Measurements from ENCODE around the gene PTPRG. TPM values are rescaled to one million over a fixed set of nuclear protein-coding genes. Genes with fewer than 3 reads are reported as not detected.
A peak's percentile ranks its signal among the peaks of the same experiment; 100 is the strongest.

PTPRG gene
- total and polyA plus RNA-seq, 2 of the 13 experiments (the other 11 are each of a cell fraction or from before 2014, with no cell fraction given), result 8.0 to 25.3 TPM

DNA sequence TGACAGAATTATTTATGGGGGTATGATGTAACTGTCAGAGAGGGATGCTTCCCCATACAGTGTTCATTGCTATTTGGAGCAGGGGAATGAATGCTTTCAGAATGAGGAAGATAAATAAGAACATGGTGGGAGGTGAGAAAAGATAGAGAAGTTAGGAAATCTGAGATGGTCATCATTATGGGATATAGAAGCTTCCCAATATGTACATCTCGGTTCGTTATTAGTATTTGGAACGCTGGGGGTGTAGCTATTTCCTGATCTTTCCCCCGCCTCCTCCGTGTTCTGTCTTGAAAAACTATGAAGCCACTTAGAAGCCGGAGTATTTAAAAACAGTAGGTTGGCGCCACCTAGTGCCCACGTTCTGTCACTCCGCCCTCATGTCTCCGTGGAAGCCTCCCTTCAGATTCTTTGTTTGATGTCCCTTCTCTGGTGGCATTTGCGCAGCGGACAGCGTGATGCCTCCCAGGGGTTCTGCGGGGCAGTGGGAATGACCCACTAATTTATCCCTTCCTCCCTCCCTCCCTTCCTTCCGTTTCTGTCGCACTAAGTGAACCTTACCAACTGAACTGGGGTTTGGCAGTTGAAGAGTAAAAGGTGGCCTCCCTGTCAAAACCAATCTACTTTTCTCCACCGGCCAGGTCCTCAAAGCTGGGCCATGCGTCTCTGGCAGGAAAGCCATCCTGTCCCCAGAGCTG, 627.5 kb downstream of the PTPRG start:
- WGBS (ENCODE audit: low lambda C conversion rate), result 26% methylated on average over 17 of the region's 18 CpGs
- ChIA-PET POLR2A (interaction anchor here (0.9 kb wide), 1 partner anchor 627 kb away, joined by 5 read pairs; the partner anchor contains the start of gene PTPRG), CTCF (ENCODE audit: low intra/inter-chr PET ratio, low total read pairs) (no interaction called here)
- ATAC-seq (peak; percentile 63), FAIRE-seq (peak; percentile 15), DNase-seq (ENCODE audit: low spot score) (peak; percentile 48)
- H2AFZ ChIP-seq (ENCODE audit: low read length), result no peak overlapping the region
- H3K36me3 ChIP-seq (replicated peaks in 1 of 2; ENCODE audit: control insufficient read depth in 1 of 2, insufficient read depth in 2 of 2, low read length in 2 of 2), result peaks cover 1 to 5% of the 10 kb centered on the region in 2 experiments; a peak in 3 of 5 replicates
- in situ Hi-C loops (cut with HindIII; ENCODE audit: extremely low pct_ligation_motif_present, low pct_unique_long_range_greater_than_20kb), result loop anchor here (25.0 kb wide), 2 partner anchors 327 to 627 kb away; partner anchors contain the start of gene PTPRG
- H3K27ac ChIP-seq (ENCODE audit: extremely low read length, insufficient read depth, low read length), result no peak overlapping the region
- no peaks in the 10 kb centered on the region for H3K9me3 ChIP-seq (ENCODE audit: low read length)
- no peak overlapping the region for H3K4me3 ChIP-seq (replicated peaks in 1 of 3; ENCODE audit: insufficient read depth in 1 of 3, low read depth in 2 of 3, low read length in 3 of 3)
- BruUV-seq (replicated peaks), result no TSS peak
- no peaks in the 10 kb centered on the region for H3K79me2 ChIP-seq (ENCODE audit: insufficient read depth, low read length)
- no peaks in the 10 kb centered on the region for H4K20me1 ChIP-seq (ENCODE audit: insufficient read depth, low read length)
- H3K4me2 ChIP-seq (ENCODE audit: low read depth, low read length), result peak overlapping the region; percentile 19; the same call in 1 of the 2 replicates
- H3K9ac ChIP-seq (ENCODE audit: insufficient read depth, low read depth, low read length), result no peak overlapping the region
- no peaks in the 10 kb centered on the region for H3K27me3 ChIP-seq (ENCODE audit: control insufficient read depth in 1 of 2, insufficient read depth in 2 of 2, low read length in 2 of 2)
- intact Hi-C loops (cut with micrococcal nuclease; ENCODE audit: unreplicated experiment), result loop anchor here (1.0 to 10.0 kb wide), 4 partner anchors 332 to 1434 kb away; partner anchors contain the start of gene PTPRG
- H3K4me1 ChIP-seq (ENCODE audit: insufficient read depth, low read length), result peaks cover 22% of the 10 kb centered on the region
- TF ChIP-seq IRX3 (CRISPR knock-in tag; IDR thresholded peaks at IDR 0.05; ENCODE audit: borderline replicate concordance, low read depth), result no peak
- TF ChIP-seq ISL2 (CRISPR knock-in tag; IDR thresholded peaks at IDR 0.05), result no peak
- TF ChIP-seq, protein P1, sequence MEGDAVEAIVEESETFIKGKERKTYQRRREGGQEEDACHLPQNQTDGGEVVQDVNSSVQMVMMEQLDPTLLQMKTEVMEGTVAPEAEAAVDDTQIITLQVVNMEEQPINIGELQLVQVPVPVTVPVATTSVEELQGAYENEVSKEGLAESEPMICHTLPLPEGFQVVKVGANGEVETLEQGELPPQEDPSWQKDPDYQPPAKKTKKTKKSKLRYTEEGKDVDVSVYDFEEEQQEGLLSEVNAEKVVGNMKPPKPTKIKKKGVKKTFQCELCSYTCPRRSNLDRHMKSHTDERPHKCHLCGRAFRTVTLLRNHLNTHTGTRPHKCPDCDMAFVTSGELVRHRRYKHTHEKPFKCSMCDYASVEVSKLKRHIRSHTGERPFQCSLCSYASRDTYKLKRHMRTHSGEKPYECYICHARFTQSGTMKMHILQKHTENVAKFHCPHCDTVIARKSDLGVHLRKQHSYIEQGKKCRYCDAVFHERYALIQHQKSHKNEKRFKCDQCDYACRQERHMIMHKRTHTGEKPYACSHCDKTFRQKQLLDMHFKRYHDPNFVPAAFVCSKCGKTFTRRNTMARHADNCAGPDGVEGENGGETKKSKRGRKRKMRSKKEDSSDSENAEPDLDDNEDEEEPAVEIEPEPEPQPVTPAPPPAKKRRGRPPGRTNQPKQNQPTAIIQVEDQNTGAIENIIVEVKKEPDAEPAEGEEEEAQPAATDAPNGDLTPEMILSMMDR (CRISPR knock-in tag; IDR thresholded peaks at IDR 0.05), result peak; percentile 82
- TF ChIP-seq, protein P2, sequence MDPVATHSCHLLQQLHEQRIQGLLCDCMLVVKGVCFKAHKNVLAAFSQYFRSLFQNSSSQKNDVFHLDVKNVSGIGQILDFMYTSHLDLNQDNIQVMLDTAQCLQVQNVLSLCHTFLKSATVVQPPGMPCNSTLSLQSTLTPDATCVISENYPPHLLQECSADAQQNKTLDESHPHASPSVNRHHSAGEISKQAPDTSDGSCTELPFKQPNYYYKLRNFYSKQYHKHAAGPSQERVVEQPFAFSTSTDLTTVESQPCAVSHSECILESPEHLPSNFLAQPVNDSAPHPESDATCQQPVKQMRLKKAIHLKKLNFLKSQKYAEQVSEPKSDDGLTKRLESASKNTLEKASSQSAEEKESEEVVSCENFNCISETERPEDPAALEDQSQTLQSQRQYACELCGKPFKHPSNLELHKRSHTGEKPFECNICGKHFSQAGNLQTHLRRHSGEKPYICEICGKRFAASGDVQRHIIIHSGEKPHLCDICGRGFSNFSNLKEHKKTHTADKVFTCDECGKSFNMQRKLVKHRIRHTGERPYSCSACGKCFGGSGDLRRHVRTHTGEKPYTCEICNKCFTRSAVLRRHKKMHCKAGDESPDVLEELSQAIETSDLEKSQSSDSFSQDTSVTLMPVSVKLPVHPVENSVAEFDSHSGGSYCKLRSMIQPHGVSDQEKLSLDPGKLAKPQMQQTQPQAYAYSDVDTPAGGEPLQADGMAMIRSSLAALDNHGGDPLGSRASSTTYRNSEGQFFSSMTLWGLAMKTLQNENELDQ (CRISPR knock-in tag; IDR thresholded peaks at IDR 0.05; ENCODE audit: borderline replicate concordance), result no peak
- TF ChIP-seq ZBTB3 (CRISPR knock-in tag; IDR thresholded peaks at IDR 0.05; ENCODE audit: borderline replicate concordance, low read depth), result no peak
- no peak for TF ChIP-seq ZNF24 (IDR thresholded peaks at IDR 0.05)
- TF ChIP-seq, protein P3, sequence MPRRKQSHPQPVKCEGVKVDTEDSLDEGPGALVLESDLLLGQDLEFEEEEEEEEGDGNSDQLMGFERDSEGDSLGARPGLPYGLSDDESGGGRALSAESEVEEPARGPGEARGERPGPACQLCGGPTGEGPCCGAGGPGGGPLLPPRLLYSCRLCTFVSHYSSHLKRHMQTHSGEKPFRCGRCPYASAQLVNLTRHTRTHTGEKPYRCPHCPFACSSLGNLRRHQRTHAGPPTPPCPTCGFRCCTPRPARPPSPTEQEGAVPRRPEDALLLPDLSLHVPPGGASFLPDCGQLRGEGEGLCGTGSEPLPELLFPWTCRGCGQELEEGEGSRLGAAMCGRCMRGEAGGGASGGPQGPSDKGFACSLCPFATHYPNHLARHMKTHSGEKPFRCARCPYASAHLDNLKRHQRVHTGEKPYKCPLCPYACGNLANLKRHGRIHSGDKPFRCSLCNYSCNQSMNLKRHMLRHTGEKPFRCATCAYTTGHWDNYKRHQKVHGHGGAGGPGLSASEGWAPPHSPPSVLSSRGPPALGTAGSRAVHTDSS (CRISPR knock-in tag; conservative IDR thresholded peaks at IDR 0.05), result no peak
- TF ChIP-seq SNRNP70 (IDR thresholded peaks at IDR 0.05; ENCODE audit: low read depth, low read length), result no peak
- no peak for TF ChIP-seq ZNF552 (CRISPR knock-in tag; IDR thresholded peaks at IDR 0.05; ENCODE audit: borderline replicate concordance)
- TF ChIP-seq SMC3 (IDR thresholded peaks at IDR 0.05; ENCODE audit: low read length), result peak; percentile 64
- TF ChIP-seq, protein P4, sequence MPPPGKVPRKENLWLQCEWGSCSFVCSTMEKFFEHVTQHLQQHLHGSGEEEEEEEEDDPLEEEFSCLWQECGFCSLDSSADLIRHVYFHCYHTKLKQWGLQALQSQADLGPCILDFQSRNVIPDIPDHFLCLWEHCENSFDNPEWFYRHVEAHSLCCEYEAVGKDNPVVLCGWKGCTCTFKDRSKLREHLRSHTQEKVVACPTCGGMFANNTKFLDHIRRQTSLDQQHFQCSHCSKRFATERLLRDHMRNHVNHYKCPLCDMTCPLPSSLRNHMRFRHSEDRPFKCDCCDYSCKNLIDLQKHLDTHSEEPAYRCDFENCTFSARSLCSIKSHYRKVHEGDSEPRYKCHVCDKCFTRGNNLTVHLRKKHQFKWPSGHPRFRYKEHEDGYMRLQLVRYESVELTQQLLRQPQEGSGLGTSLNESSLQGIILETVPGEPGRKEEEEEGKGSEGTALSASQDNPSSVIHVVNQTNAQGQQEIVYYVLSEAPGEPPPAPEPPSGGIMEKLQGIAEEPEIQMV (CRISPR knock-in tag; IDR thresholded peaks at IDR 0.05; ENCODE audit: low read depth), result no peak

Measured in HepG2 (cell line).